H7 (cell line): ENCODE results near the gene SORL1. TPM values are rescaled to one million over a fixed set of nuclear protein-coding genes. Genes with fewer than 3 reads are reported as not detected.
"Not testable (repeated sequence)": the region's sequence is repeated elsewhere in the genome, so short reads cannot be mapped to it uniquely, and the experiment has no call there.

Experiments used
- DNase-seq: peaks from one replicate; pipeline ENCODE4 v3.0.0; 2012
- H3K27me3 ChIP-seq: 2 replicates; pipeline ENCODE4 v1.6.0; 2011; ENCODE audit warnings: mild to moderate bottlenecking, low read length; ENCODE audit not compliant: control insufficient read depth, insufficient read depth
- H3K36me3 ChIP-seq: replicated peaks from 2 replicates; pipeline ENCODE4 v1.5.1; 2011; ENCODE audit warnings: low read length; ENCODE audit not compliant: control insufficient read depth, insufficient read depth
- H3K4me3 ChIP-seq: 2 replicates; pipeline ENCODE4 v1.5.1; 2011; ENCODE audit warnings: low read depth, mild to moderate bottlenecking, control low read depth, low read length, moderate library complexity; ENCODE audit not compliant: insufficient read depth
- total RNA-seq: library from RNA; depleted of rRNA; stranded (reverse); fragments of >200 nt; shearing (Covaris generic); gene quantifications from 2 replicates; pipeline ENCODE4 v1.2.3, GENCODE V29; 2014

Gene SORL1
- total RNA-seq, 1 experiment from 2014 or later, result 13.3 TPM

DNA sequence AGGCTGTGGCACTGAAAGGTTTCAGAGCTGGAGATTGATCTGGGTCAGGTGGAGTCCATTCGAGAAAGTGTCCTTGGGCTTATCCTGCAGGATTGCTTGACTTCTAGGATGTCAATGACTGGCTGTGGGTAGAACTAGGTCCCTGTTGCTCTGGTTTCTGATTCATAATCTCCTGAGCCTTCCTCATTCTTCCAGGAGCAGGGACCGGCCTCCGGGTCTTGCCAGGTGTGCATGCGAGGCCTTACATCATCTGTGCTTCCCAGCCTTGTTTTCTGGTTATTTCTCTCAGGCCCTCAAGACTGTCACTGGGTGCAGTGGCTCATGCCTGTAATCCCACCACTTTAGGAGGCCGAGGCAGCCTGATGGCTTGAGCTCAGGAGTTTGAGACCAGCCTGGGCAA is 33.9 kb downstream of the SORL1 start:
- H3K36me3 ChIP-seq, result peaks cover 2% of the 10 kb centered on the region
- H3K4me3 ChIP-seq, result no peak overlapping the region
- no peak for DNase-seq
- no peaks in the 10 kb centered on the region for H3K27me3 ChIP-seq

DNA sequence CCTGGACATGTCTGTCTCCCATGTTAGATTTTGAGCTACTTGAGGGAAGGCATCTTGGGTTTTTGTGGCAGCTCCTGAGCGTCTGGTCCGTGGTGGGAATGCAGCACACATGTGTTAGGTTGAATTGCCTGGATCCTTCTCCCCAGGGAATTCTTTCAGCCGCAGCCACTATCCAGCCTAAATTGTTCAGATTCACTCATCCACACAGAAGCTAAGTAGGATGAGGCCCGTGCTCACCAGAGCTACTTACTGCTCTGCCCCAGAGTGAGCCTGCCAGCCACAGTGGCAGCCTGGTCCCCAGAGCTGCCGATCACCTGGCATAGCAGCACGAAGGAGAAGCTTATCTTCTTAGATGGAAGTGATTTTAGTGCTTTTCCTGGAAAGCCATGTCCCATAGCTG is 35.1 kb downstream of the SORL1 start:
- H3K36me3 ChIP-seq, result peaks cover 2% of the 10 kb centered on the region
- no peak overlapping the region for H3K4me3 ChIP-seq
- DNase-seq, result no peak
- no peaks in the 10 kb centered on the region for H3K27me3 ChIP-seq

DNA sequence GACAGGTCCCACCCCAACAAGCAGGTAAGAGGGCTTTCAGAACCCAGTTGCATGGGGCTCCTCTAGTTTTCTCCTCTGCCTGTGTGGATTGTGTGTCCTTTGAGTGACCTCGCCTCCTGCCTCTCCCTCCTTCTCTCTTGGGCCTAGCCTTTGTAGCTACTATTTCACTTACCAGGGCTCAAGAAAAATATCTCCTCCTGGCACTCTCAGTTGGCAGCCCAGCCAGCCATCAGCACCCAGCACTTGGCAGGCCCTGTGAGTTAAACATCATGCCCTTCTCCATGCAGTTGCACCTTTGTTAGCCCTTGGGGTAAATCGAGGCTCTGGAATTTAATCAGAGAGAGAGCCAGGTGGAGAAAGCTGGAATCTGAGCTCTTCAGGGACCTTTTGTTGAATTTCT is 36.1 kb downstream of the SORL1 start:
- H3K36me3 ChIP-seq, result peaks cover 2% of the 10 kb centered on the region
- no peak for DNase-seq
- no peak overlapping the region for H3K4me3 ChIP-seq
- no peaks in the 10 kb centered on the region for H3K27me3 ChIP-seq

DNA sequence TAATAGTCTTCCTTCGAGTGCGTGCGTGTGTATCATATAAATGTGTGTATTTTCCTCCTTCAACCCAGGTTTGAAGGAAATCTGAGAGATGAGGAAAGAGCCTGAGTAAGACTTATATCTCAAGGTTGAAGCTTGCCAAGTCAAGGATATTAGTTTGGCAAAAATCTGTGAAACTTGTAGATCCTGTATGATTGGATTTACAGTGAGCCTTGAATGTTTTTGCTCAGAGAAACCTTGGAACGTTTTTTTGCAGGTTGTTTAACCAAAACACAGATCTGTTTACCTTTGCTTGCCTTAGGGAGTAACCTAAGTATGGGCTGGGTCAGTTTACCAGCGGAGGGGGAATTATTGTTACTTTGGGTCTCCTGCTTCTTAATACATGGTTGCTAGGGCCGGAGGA is 36.5 kb downstream of the SORL1 start:
- Histone ChIP-seq H3K4me3 (no peak overlapping the region), H3K27me3 (no peaks in the 10 kb centered on the region), H3K36me3 (peaks cover 2% of the 10 kb centered on the region)
- DNase-seq, result no peak

DNA sequence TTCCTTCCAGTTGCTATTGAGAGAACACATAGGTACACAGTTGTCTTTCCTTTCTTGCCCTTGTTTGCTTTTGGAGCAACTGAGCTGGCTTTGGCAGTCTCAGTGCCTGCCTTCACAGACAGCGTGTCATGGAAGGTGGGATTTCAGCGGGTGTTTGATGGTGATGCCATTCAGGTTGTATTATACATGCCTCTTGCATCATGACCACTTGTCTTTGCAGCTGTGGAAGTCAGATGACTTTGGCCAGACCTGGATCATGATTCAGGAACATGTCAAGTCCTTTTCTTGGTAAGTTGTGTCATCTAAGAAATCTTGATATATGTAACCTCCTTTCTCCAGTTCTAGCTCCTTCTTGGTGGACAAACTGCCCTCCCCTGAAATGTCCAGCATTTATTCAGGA is 37.7 kb downstream of the SORL1 start:
- Histone ChIP-seq H3K36me3 (peaks cover 2% of the 10 kb centered on the region), H3K27me3 (no peaks in the 10 kb centered on the region), H3K4me3 (no peak overlapping the region)
- DNase-seq, result no peak

DNA sequence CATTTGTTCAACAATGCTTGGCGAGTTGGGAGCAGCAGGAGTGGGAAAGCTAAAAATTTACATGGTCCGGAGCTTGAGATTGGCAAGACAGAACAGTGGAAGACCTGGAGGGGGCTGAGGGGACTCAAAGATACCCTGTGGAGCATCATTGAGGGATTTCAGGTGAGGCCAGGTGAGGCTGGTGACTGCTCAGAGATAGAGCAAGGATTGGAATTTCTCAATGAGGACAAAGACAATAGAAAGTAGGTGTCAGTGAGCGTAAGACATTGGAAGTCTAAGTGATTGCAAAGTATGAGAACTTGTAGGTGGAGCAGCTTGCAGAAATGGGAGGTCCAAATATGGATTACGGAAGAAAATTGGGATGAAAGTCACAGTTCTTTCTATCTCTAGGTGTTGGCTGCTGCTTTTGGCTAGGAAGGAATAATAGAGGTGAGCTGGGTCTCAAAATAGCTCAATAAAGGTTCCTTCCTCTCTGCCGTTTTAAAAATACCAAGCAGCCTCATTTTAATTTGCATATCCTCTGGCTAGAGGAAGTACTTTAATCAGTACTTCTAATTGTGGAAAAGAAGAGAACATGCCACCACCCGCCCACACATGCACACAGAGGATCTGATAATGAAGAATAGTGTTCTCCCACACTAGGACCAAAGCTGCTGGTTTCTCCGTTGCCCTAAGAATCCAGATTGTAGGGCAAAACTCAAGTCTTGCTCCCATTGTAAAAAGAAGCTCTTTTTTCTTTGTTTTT is 42.4 kb downstream of the SORL1 start:
- H3K36me3 ChIP-seq, result peaks cover 4% of the 10 kb centered on the region
- no peaks in the 10 kb centered on the region for H3K27me3 ChIP-seq
- H3K4me3 ChIP-seq, result no peak overlapping the region
- peak; percentile 48 for DNase-seq

DNA sequence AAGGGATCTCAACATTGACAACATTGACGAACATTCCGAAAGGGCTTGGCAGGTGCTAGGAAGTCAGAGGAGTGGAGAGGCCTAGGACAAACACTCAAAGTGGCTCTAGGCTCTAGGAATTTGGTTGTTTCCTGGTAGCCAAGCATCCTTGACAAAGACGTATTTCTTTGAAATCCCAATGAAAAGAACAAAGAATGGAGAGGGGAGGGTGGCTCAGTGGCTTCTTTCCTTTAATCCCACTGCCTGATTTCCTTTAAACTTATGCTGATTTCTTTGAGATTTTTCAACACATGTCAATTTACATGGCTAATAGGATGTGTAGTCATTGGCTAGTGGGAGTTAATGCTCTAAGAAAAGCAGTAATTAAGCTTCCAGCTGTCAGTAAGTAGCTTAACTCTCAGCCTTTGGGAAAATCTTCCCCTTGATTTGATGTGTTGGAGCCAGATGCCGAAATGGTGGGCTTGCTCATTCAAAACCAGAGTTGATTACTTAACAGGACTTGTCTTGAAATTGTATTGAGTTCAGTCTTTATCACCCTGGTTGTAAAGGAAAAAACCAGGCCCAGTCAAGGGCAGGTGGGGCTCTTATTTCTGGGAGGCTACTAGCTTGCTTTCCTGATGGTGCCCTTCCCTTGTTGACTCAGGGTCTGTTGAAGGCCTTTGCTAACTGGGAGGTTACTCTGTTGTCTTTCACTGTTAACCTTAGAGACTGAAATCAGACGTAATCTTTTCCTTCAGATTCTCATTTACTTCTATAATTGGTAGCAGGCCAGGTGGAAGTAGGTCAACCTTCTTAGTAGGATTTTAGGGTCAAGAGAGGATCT is 45.3 kb downstream of the SORL1 start:
- Histone ChIP-seq H3K4me3 (no peak overlapping the region), H3K36me3 (peaks cover 4% of the 10 kb centered on the region), H3K27me3 (no peaks in the 10 kb centered on the region)
- DNase-seq, result no peak

DNA sequence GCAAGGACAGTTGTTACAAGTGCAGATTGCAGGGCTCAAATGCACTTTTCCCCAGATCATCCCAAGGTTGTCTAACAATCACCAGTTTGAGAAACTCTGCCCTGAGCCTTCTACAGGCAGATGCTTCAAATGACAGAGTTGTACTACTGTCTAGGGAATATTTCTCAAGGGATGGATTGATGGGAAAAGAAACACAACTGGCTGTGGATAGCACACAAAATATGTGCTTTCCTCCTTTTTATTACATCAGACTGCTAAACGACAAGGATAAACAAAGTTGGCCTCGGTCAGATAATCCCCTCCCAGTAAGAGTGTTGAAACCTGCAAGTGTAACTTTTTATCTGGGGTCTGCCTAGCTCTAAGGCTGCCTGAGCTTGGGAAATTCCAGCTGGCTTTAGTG is 47.3 kb downstream of the SORL1 start:
- DNase-seq, result no peak
- H3K36me3 ChIP-seq, result peaks cover 4% of the 10 kb centered on the region
- no peak overlapping the region for H3K4me3 ChIP-seq
- H3K27me3 ChIP-seq, result no peaks in the 10 kb centered on the region

DNA sequence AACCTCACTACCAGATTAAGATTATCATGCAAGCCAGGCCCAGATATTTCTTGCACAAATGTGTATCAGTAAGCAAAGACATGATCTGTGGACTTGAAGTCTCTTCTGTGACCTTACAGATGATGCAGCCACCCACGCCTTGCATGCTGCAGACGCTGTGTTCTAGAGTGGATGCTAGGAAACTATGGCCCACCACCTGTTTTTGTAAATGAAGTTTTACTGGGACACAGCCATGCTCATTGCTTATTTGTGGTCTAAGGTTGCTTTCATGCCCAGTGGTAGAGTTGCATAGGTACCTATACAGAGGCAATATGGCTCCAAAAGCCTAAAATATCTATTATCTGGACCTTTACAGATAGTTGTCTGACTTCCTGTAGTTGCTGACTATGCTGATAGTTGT is 48.2 kb downstream of the SORL1 start:
- Histone ChIP-seq H3K27me3 (no peaks in the 10 kb centered on the region), H3K36me3 (peaks cover 4% of the 10 kb centered on the region), H3K4me3 (no peak overlapping the region)
- no peak for DNase-seq

DNA sequence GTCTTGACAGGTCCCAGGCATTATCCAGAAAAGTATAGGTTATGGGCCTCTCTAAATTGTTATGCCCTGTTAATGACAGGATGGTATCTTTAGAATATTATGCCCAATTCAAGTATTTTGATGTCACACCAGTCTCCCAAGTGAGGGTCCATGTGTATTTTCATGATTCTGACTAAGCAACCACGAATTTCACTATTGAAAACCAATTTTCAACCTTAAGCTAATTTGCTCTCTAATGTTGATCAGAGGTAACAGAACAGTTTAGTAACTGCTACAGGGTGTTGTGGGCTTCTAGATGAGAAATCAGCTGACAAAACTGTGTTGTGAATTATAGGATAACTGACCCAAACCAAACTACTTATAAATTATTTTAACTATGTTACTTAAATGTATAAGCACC is 48.6 kb downstream of the SORL1 start:
- no peak for DNase-seq
- no peaks in the 10 kb centered on the region for H3K27me3 ChIP-seq
- H3K4me3 ChIP-seq, result no peak overlapping the region
- peaks cover 4% of the 10 kb centered on the region for H3K36me3 ChIP-seq

DNA sequence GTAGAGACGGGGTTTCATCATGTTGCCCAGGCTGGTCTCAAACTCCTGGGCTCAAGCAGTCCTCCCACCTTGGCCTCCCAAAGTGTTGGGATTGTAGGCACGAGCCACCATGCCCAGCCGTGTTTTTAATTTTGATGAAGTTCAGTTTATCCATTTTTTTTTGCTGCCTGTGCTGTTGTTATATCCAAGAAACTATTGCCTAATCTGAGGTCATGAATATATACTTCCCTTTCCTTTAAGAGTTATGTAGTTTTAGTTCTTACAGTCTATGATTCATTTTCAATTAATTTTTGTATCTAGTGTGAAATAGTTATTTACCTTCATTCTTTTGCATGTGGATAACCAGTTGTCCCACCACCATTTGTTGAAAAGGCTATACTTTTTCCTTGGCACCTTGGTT is 50.9 kb downstream of the SORL1 start:
- no peak overlapping the region for H3K4me3 ChIP-seq
- no peaks in the 10 kb centered on the region; the same call in none of the 2 replicates for H3K36me3 ChIP-seq
- no peaks in the 10 kb centered on the region for H3K27me3 ChIP-seq
- no peak for DNase-seq

DNA sequence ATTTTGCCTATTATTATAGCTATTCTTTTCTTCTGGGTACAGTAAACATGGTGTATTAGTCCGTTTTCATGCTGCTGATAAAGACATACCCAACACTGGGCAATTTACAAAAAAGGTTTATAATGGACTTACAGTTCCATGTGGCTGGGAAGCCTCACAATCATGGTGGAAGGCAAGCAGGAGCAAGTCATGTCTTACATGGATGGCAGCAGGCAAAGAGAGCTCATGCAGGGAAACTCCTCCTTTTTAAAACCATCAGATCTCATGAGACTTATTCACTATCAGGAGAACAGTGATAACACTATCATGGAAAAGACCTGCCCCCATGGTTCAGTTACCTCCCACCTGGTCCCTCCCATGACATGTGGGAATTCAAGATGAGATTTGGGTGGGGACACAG is 54.1 kb downstream of the SORL1 start:
- not testable (repeated sequence) for DNase-seq, H3K27me3 ChIP-seq, H3K36me3 ChIP-seq, H3K4me3 ChIP-seq

DNA sequence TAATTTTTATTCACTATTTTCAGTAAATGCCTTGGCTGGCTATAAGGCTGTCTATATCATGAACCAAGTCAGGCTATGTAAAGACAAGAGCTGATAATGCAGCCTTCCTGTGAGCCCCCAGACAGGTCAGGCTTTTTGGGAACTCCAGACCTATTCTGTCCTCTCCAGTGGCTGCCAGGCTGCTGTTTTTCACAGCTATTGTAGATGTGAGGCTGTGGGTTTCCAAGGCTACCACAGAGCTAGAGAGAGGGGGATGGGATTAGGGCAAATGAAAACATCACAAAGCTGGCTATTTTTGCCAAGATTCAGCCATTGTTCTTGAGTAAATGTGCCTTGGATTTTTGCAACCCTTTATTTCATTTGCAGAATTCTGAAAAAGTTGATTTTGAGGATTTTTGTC is 56.3 kb downstream of the SORL1 start:
- peak; percentile 54 for DNase-seq
- Histone ChIP-seq H3K36me3 (peaks cover 3% of the 10 kb centered on the region; the same call in 1 of the 2 replicates), H3K27me3 (no peaks in the 10 kb centered on the region), H3K4me3 (no peak overlapping the region)

DNA sequence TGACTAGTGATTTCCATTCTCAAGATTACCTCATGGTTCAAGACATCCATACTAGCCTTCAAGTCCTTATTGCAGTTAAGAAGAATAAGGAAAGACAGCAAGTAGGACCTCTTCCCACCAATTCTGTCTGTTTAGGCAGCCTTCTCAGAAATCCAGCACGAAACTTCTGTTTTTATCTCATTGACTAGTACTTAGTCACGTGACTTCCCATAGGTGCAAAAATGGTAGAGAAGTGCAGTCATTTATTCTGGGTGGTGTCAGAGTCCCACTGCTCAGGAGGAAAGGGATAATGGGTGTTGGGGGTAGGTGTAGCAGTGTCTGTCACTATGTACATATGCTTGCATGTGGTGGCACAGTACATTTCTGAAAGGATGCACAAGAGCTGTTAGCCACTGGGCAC is 58.3 kb downstream of the SORL1 start:
- DNase-seq, result no peak
- no peaks in the 10 kb centered on the region for H3K27me3 ChIP-seq
- peaks cover 6% of the 10 kb centered on the region for H3K36me3 ChIP-seq
- no peak overlapping the region for H3K4me3 ChIP-seq
